ENCODE data around the gene STUB1.

The STUB1 gene

DNA sequence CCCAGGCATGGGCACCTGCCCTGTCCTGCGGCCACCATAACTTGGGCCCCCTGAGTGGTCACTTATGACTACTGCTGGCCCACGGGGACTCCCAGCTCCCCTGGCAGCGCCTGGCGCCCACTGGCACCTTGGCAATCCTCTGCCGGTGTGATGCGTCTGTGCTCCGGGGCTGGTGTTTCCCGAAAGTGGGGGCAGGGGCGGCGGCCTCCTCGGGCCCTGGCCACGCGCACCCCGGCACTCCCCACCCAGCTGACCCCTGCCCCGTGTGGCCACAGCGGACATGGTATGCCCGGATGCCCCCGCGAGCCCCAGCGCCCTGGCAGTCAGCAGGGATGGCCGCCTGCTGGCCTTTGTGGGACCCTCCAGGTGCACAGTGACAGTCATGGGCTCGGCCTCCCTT is 22.7 kb upstream of the STUB1 start:
- H3K27ac ChIP-seq (replicated peaks), result no peak overlapping the region
- H3K4me3 ChIP-seq (replicated peaks; ENCODE audit: insufficient read depth, low read length), result no peak overlapping the region
- no peak for DNase-seq (ENCODE audit: low read depth in 1 of 2, low spot score in 1 of 2)
- no peaks in the 10 kb centered on the region for H3K27me3 ChIP-seq (ENCODE audit: insufficient read depth, poor library complexity, severe bottlenecking)
- TF ChIP-seq POLR2AphosphoS5 (IDR thresholded peaks at IDR 0.05; ENCODE audit: low read depth) (no peak), SPI1 (IDR thresholded peaks at IDR 0.05; ENCODE audit: borderline replicate concordance, low read depth) (no peak), GABPA (IDR thresholded peaks at IDR 0.05; ENCODE audit: low read depth) (no peak)
- TF ChIP-seq, protein P1, sequence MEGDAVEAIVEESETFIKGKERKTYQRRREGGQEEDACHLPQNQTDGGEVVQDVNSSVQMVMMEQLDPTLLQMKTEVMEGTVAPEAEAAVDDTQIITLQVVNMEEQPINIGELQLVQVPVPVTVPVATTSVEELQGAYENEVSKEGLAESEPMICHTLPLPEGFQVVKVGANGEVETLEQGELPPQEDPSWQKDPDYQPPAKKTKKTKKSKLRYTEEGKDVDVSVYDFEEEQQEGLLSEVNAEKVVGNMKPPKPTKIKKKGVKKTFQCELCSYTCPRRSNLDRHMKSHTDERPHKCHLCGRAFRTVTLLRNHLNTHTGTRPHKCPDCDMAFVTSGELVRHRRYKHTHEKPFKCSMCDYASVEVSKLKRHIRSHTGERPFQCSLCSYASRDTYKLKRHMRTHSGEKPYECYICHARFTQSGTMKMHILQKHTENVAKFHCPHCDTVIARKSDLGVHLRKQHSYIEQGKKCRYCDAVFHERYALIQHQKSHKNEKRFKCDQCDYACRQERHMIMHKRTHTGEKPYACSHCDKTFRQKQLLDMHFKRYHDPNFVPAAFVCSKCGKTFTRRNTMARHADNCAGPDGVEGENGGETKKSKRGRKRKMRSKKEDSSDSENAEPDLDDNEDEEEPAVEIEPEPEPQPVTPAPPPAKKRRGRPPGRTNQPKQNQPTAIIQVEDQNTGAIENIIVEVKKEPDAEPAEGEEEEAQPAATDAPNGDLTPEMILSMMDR (IDR thresholded peaks at IDR 0.05; ENCODE audit: insufficient read depth, low read length), result no peak
- TF ChIP-seq, protein P2, sequence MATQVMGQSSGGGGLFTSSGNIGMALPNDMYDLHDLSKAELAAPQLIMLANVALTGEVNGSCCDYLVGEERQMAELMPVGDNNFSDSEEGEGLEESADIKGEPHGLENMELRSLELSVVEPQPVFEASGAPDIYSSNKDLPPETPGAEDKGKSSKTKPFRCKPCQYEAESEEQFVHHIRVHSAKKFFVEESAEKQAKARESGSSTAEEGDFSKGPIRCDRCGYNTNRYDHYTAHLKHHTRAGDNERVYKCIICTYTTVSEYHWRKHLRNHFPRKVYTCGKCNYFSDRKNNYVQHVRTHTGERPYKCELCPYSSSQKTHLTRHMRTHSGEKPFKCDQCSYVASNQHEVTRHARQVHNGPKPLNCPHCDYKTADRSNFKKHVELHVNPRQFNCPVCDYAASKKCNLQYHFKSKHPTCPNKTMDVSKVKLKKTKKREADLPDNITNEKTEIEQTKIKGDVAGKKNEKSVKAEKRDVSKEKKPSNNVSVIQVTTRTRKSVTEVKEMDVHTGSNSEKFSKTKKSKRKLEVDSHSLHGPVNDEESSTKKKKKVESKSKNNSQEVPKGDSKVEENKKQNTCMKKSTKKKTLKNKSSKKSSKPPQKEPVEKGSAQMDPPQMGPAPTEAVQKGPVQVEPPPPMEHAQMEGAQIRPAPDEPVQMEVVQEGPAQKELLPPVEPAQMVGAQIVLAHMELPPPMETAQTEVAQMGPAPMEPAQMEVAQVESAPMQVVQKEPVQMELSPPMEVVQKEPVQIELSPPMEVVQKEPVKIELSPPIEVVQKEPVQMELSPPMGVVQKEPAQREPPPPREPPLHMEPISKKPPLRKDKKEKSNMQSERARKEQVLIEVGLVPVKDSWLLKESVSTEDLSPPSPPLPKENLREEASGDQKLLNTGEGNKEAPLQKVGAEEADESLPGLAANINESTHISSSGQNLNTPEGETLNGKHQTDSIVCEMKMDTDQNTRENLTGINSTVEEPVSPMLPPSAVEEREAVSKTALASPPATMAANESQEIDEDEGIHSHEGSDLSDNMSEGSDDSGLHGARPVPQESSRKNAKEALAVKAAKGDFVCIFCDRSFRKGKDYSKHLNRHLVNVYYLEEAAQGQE (IDR thresholded peaks at IDR 0.05; ENCODE audit: insufficient replicate concordance, low read depth), result no peak

GRCh38 chr16:658679-659571 is 21.3 kb upstream of the STUB1 start:
- H3K27me3 ChIP-seq (ENCODE audit: insufficient read depth, poor library complexity, severe bottlenecking), result no peaks in the 10 kb centered on the region
- TF ChIP-seq, protein P2 (IDR thresholded peaks at IDR 0.05; ENCODE audit: insufficient replicate concordance, low read depth), result no peak
- TF ChIP-seq, protein P1 (IDR thresholded peaks at IDR 0.05; ENCODE audit: insufficient read depth, low read length), result peak; percentile 30
- H3K27ac ChIP-seq (replicated peaks), result no peak overlapping the region
- DNase-seq (ENCODE audit: low read depth in 1 of 2, low spot score in 1 of 2), result no peak
- no peak overlapping the region for H3K4me3 ChIP-seq (replicated peaks; ENCODE audit: insufficient read depth, low read length)

- Histone ChIP-seq H3K27me3 (ENCODE audit: insufficient read depth, poor library complexity, severe bottlenecking) (no peaks in the 10 kb centered on the region), H3K4me3 (replicated peaks; ENCODE audit: insufficient read depth, low read length) (no peak overlapping the region), H3K27ac (replicated peaks) (no peak overlapping the region)
- no peak for DNase-seq (ENCODE audit: low read depth in 1 of 2, low spot score in 1 of 2)
- TF ChIP-seq GABPA (IDR thresholded peaks at IDR 0.05; ENCODE audit: low read depth) (no peak), SPI1 (IDR thresholded peaks at IDR 0.05; ENCODE audit: borderline replicate concordance, low read depth) (no peak), POLR2AphosphoS5 (IDR thresholded peaks at IDR 0.05; ENCODE audit: low read depth) (no peak)
- TF ChIP-seq, protein P2 (IDR thresholded peaks at IDR 0.05; ENCODE audit: insufficient replicate concordance, low read depth), result no peak
- TF ChIP-seq, protein P1 (IDR thresholded peaks at IDR 0.05; ENCODE audit: insufficient read depth, low read length), result no peak
These were observed 20.6 kb upstream of the STUB1 start for GRCh38 chr16:659618-660017.
